ENCODE results near the gene OTUD3. TPM values are rescaled to one million over a fixed set of nuclear protein-coding genes. Genes with fewer than 3 reads are reported as not detected.

Gene OTUD3
- total RNA-seq, 1 donor from 2014 or later: 4.9 TPM

- Histone ChIP-seq H3K36me3 (peaks cover 0 to 25% of the 10 kb centered on the region in 2 donors), H3K27me3 (no peaks in the 10 kb centered on the region), H3K27ac (no peak overlapping the region), H3K4me1 (peaks cover 9% of the 10 kb centered on the region), H3K9me3 (no peaks in the 10 kb centered on the region), H3K4me3 (no peak overlapping the region)
- no peak for DNase-seq (ENCODE audit: extremely low spot score in 2 of 2)
- no peak for TF ChIP-seq POLR2A (IDR thresholded peaks at IDR 0.05)
- intact Hi-C loops (cut with DNase I): no loop called here
Observed at GRCh38 chr1:19889656-19890055, 7.5 kb downstream of the OTUD3 start.

- Histone ChIP-seq H3K36me3 (peaks cover 0 to 34% of the 10 kb centered on the region in 2 donors), H3K27ac (no peak overlapping the region), H3K27me3 (no peaks in the 10 kb centered on the region), H3K9me3 (no peaks in the 10 kb centered on the region), H3K4me1 (no peaks in the 10 kb centered on the region), H3K4me3 (no peak overlapping the region)
- no peak for TF ChIP-seq POLR2A (IDR thresholded peaks at IDR 0.05)
- TF ChIP-seq CTCF (IDR thresholded peaks at IDR 0.05): no peak
- TF ChIP-seq POLR2AphosphoS5 (IDR thresholded peaks at IDR 0.05; ENCODE audit: insufficient read depth in 1 of 2, low read depth in 1 of 2): no peak
- DNase-seq (ENCODE audit: extremely low spot score in 2 of 2): no peak
- intact Hi-C loops (cut with DNase I): no loop called here
Observed at GRCh38 chr1:19892129-19892528, 9.9 kb downstream of the OTUD3 start.

GRCh38 chr1:19892628-19893168 is 10.5 kb downstream of the OTUD3 start:
- no peaks in the 10 kb centered on the region for H3K9me3 ChIP-seq
- H3K4me3 ChIP-seq: no peak overlapping the region
- no peaks in the 10 kb centered on the region for H3K27me3 ChIP-seq
- H3K36me3 ChIP-seq: peaks cover 0 to 38% of the 10 kb centered on the region in 2 donors
- intact Hi-C loops (cut with DNase I): no loop called here
- H3K4me1 ChIP-seq: no peaks in the 10 kb centered on the region
- no peak overlapping the region for H3K27ac ChIP-seq
- DNase-seq (ENCODE audit: extremely low spot score in 2 of 2): no peak
- no peak for TF ChIP-seq CTCF (IDR thresholded peaks at IDR 0.05)
- TF ChIP-seq POLR2A (IDR thresholded peaks at IDR 0.05): no peak
- no peak for TF ChIP-seq POLR2AphosphoS5 (IDR thresholded peaks at IDR 0.05; ENCODE audit: insufficient read depth in 1 of 2, low read depth in 1 of 2)

- no peak for DNase-seq (ENCODE audit: extremely low spot score in 2 of 2)
- no peak overlapping the region for H3K4me3 ChIP-seq
- intact Hi-C loops (cut with DNase I): no loop called here
- H3K36me3 ChIP-seq: peaks cover 0 to 38% of the 10 kb centered on the region in 2 donors
- TF ChIP-seq CTCF (IDR thresholded peaks at IDR 0.05): no peak
- TF ChIP-seq POLR2AphosphoS5 (IDR thresholded peaks at IDR 0.05; ENCODE audit: insufficient read depth in 1 of 2, low read depth in 1 of 2): no peak
- no peak for TF ChIP-seq POLR2A (IDR thresholded peaks at IDR 0.05)
- no peaks in the 10 kb centered on the region for H3K9me3 ChIP-seq
- no peaks in the 10 kb centered on the region for H3K4me1 ChIP-seq
- H3K27me3 ChIP-seq: no peaks in the 10 kb centered on the region
- H3K27ac ChIP-seq: no peak overlapping the region
Observed at GRCh38 chr1:19893687-19894086, 11.5 kb downstream of the OTUD3 start.

GRCh38 chr1:19894218-19894617 is 12.0 kb downstream of the OTUD3 start:
- H3K9me3 ChIP-seq: no peaks in the 10 kb centered on the region
- H3K4me1 ChIP-seq: no peaks in the 10 kb centered on the region
- no peaks in the 10 kb centered on the region for H3K27me3 ChIP-seq
- TF ChIP-seq CTCF (IDR thresholded peaks at IDR 0.05): no peak
- TF ChIP-seq POLR2AphosphoS5 (IDR thresholded peaks at IDR 0.05; ENCODE audit: insufficient read depth in 1 of 2, low read depth in 1 of 2): no peak
- TF ChIP-seq POLR2A (IDR thresholded peaks at IDR 0.05): no peak
- no peak for DNase-seq (ENCODE audit: extremely low spot score in 2 of 2)
- H3K36me3 ChIP-seq: peaks cover 0 to 43% of the 10 kb centered on the region in 2 donors
- no peak overlapping the region for H3K27ac ChIP-seq
- intact Hi-C loops (cut with DNase I): no loop called here
- no peak overlapping the region for H3K4me3 ChIP-seq
